ENCODE measurements around the gene ADCY7.

DNA sequence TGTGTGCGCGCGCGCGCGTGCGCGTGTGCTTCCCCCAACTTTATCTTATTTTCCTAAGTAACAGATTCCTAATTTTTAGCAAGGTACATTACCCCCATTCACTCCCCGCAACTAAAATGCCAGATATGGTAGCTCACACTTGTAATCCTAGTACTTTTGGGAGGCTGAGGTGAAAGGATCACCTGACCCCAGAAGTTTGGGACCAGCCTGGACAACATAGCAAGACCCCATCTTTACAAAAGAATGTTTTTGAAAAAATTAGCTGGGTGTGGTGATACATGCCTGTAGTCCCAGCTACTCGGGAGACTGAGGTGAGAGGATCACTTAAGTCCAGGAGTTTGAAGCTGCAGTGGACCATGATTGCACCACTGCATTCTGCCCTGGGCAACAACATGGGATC is 97.3 kb downstream of the ADCY7 start:
- TF ChIP-seq POLR2A (IDR thresholded peaks at IDR 0.05) (no peak), CTCF (IDR thresholded peaks at IDR 0.05) (no peak), POLR2AphosphoS5 (IDR thresholded peaks at IDR 0.05) (no peak), EP300 (IDR thresholded peaks at IDR 0.05) (no peak)
